ENCODE results near the gene LMAN2. TPM values are rescaled to one million over a fixed set of nuclear protein-coding genes. Genes with fewer than 3 reads are reported as not detected.

Gene LMAN2
- total RNA-seq, 1 donor from 2014 or later, result 103 TPM

- Histone ChIP-seq H4K20me1 (ENCODE audit: insufficient read depth, low read length) (no peaks in the 10 kb centered on the region), H3K79me2 (ENCODE audit: insufficient read depth, low read length) (no peaks in the 10 kb centered on the region), H3K9ac (ENCODE audit: low read length) (peak overlapping the region; percentile 78), H3K4me1 (ENCODE audit: insufficient read depth, low read length) (peaks cover 26% of the 10 kb centered on the region), H3K36me3 (ENCODE audit: insufficient read depth, low read length) (no peaks in the 10 kb centered on the region), H3K4me2 (ENCODE audit: low read length) (peak overlapping the region; percentile 95), H3K27ac (ENCODE audit: low read depth, low read length) (no peak overlapping the region), H2AFZ (ENCODE audit: low read depth, low read length) (peak overlapping the region; percentile 97), H3K9me3 (ENCODE audit: insufficient read depth, low read depth, low read length) (no peaks in the 10 kb centered on the region), H3K4me3 (ENCODE audit: insufficient read depth, low read depth, low read length) (peak overlapping the region; percentile 40), H3K27me3 (ENCODE audit: insufficient read depth, low read length) (peaks cover 7% of the 10 kb centered on the region)
- Mint-ChIP-seq H3K27ac (ENCODE audit: unreplicated experiment) (peak overlapping the region; percentile 89), H3K4me3 (ENCODE audit: unreplicated experiment) (peak overlapping the region; percentile 83), H3K9me3 (ENCODE audit: unreplicated experiment) (peaks cover 3% of the 10 kb centered on the region), H3K36me3 (ENCODE audit: low read depth, unreplicated experiment) (peaks cover 9% of the 10 kb centered on the region), H3K4me1 (ENCODE audit: low read depth, unreplicated experiment) (peaks cover 6% of the 10 kb centered on the region), H3K27me3 (ENCODE audit: low read depth, unreplicated experiment) (peaks cover 10% of the 10 kb centered on the region)
- DNase-seq (ENCODE audit: low read depth) (peak; percentile 57), FAIRE-seq (no peak)
- TF ChIP-seq, protein P1, sequence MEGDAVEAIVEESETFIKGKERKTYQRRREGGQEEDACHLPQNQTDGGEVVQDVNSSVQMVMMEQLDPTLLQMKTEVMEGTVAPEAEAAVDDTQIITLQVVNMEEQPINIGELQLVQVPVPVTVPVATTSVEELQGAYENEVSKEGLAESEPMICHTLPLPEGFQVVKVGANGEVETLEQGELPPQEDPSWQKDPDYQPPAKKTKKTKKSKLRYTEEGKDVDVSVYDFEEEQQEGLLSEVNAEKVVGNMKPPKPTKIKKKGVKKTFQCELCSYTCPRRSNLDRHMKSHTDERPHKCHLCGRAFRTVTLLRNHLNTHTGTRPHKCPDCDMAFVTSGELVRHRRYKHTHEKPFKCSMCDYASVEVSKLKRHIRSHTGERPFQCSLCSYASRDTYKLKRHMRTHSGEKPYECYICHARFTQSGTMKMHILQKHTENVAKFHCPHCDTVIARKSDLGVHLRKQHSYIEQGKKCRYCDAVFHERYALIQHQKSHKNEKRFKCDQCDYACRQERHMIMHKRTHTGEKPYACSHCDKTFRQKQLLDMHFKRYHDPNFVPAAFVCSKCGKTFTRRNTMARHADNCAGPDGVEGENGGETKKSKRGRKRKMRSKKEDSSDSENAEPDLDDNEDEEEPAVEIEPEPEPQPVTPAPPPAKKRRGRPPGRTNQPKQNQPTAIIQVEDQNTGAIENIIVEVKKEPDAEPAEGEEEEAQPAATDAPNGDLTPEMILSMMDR (IDR thresholded peaks at IDR 0.05; ENCODE audit: insufficient read depth, low read depth, low read length), result no peak
- TF ChIP-seq EZH2 (IDR thresholded peaks at IDR 0.05; ENCODE audit: insufficient read depth, low read length), result no peak
Measured at GRCh38 chr5:177366528-177367322, 15.3 kb upstream of the LMAN2 start.

GRCh38 chr5:177365845-177366527, 14.5 kb upstream of the LMAN2 start:
- H3K9ac ChIP-seq (ENCODE audit: low read length), result peak overlapping the region; percentile 78
- no peaks in the 10 kb centered on the region for H4K20me1 ChIP-seq (ENCODE audit: insufficient read depth, low read length)
- H3K4me3 ChIP-seq (ENCODE audit: insufficient read depth, low read depth, low read length), result no peak overlapping the region
- peak overlapping the region; percentile 89 for H3K27ac Mint-ChIP-seq (ENCODE audit: unreplicated experiment)
- FAIRE-seq (no peak), DNase-seq (ENCODE audit: low read depth) (no peak)
- peak overlapping the region; percentile 97 for H2AFZ ChIP-seq (ENCODE audit: low read depth, low read length)
- no peaks in the 10 kb centered on the region for H3K36me3 ChIP-seq (ENCODE audit: insufficient read depth, low read length)
- H3K27ac ChIP-seq (ENCODE audit: low read depth, low read length), result no peak overlapping the region
- peaks cover 6% of the 10 kb centered on the region for H3K4me1 Mint-ChIP-seq (ENCODE audit: low read depth, unreplicated experiment)
- peaks cover 7% of the 10 kb centered on the region for H3K27me3 ChIP-seq (ENCODE audit: insufficient read depth, low read length)
- H3K79me2 ChIP-seq (ENCODE audit: insufficient read depth, low read length), result no peaks in the 10 kb centered on the region
- H3K9me3 Mint-ChIP-seq (ENCODE audit: unreplicated experiment), result peaks cover 3% of the 10 kb centered on the region
- H3K4me2 ChIP-seq (ENCODE audit: low read length), result peak overlapping the region; percentile 95
- H3K4me1 ChIP-seq (ENCODE audit: insufficient read depth, low read length), result peaks cover 20% of the 10 kb centered on the region
- H3K36me3 Mint-ChIP-seq (ENCODE audit: low read depth, unreplicated experiment), result peaks cover 9% of the 10 kb centered on the region
- TF ChIP-seq, protein P1 (IDR thresholded peaks at IDR 0.05; ENCODE audit: insufficient read depth, low read depth, low read length), result no peak
- no peak for TF ChIP-seq EZH2 (IDR thresholded peaks at IDR 0.05; ENCODE audit: insufficient read depth, low read length)
- H3K4me3 Mint-ChIP-seq (ENCODE audit: unreplicated experiment), result peak overlapping the region; percentile 83
- H3K27me3 Mint-ChIP-seq (ENCODE audit: low read depth, unreplicated experiment), result peaks cover 13% of the 10 kb centered on the region
- H3K9me3 ChIP-seq (ENCODE audit: insufficient read depth, low read depth, low read length), result no peaks in the 10 kb centered on the region

Measured in astrocyte (in vitro differentiated cells and primary cell).